ENCODE data around the gene REEP5. TPM values are rescaled to one million over a fixed set of nuclear protein-coding genes. Genes with fewer than 3 reads are reported as not detected.
"Not testable (repeated sequence)": the region's sequence is repeated elsewhere in the genome, so short reads cannot be mapped to it uniquely, and the experiment has no call there.

REEP5 gene
- total RNA-seq, 1 donor from 2014 or later = 84.8 TPM

DNA sequence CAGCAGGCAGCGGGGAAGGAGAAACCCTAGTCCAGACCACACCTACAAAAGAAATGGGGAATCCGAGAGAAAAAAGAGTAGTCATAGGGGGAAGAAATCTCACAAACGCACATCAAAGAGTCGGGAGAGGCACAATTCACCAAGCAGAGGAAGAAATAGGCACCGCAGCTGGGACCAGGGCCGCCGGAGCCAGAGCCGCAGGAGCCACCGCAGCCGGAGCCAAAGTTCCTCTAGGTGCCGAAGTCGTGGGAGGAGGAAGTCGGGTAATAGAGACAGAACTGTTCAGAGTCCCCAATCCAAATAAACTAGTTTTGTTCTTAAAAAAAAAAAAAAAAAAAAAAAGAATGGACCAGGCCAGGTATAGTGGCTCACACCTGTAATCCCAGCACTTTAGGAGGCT is 29.3 kb downstream of the REEP5 start:
- intact Hi-C loops (cut with micrococcal nuclease) = no loop called here

DNA sequence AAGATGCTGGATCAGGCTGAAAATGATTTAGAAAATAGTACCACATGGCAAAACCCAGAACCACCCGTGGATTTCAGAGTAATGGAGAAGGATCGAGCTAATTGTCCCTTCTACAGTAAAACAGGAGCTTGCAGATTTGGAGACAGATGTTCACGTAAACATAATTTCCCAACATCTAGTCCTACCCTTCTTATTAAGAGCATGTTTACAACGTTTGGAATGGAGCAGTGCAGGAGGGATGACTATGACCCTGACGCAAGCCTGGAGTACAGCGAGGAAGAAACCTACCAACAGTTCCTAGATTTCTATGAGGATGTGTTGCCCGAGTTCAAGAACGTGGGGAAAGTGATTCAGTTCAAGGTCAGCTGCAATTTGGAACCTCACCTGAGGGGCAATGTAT is 30.0 kb downstream of the REEP5 start:
- intact Hi-C loops (cut with micrococcal nuclease) = not testable (repeated sequence)

DNA sequence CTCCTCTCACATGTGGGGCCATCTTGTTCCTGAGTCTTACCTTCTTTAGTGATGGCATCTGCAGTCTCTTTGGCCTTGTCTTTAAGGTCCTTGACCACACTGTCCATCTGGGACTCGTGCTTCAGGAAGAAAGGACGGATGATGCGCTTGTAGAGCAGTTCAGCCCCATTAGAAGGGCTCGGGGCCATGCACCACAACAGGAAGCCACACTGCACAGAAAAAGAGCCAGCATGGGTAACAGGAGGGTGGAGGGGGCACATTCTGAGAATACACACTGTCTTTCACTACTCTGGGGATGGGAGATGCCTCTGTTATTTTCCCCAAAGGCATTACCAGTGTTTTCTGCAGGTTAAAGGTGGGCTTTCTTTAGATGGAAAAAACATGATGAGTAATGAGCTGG is 35.1 kb downstream of the REEP5 start:
- intact Hi-C loops (cut with micrococcal nuclease) = no loop called here

DNA sequence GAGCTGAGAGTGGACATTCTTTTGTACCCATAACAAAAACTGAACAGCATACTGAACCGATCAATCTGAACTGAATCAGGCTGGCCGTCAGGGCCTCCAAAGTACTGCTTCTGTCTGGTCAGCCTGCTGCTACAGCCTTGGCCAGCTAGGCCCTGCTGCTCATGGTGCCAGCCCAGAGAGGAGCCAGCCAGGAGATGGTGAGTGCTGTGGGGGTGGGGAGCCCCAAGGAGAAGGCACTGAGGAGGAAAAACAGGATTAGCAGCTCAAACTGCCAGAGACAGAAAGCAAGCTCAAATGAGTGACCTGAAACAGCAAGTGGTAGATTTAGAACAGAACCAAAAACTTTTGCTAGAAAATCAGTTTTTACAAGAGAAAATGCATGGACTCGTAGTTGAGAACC is 37.0 kb downstream of the REEP5 start:
- intact Hi-C loops (cut with micrococcal nuclease) = no loop called here

DNA sequence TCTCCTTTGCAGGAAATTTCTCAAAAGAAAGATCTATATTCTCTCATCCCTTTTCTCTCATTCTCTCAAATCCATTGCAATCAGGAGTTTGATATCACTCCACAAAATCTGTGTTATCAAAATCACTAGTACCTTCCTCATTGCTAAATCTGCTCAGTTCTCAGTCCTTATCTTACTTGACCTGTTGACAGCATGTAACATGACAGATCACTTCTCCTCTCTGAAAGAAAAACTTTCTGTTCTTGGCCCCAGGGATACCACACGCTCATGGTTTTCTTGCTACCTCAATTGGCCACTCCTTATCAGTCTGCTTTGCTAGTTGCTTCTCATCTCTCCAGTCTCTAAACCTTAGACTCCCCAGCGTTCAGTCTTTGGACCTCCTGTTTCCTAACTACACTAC is 38.8 kb downstream of the REEP5 start:
- intact Hi-C loops (cut with micrococcal nuclease) = no loop called here

DNA sequence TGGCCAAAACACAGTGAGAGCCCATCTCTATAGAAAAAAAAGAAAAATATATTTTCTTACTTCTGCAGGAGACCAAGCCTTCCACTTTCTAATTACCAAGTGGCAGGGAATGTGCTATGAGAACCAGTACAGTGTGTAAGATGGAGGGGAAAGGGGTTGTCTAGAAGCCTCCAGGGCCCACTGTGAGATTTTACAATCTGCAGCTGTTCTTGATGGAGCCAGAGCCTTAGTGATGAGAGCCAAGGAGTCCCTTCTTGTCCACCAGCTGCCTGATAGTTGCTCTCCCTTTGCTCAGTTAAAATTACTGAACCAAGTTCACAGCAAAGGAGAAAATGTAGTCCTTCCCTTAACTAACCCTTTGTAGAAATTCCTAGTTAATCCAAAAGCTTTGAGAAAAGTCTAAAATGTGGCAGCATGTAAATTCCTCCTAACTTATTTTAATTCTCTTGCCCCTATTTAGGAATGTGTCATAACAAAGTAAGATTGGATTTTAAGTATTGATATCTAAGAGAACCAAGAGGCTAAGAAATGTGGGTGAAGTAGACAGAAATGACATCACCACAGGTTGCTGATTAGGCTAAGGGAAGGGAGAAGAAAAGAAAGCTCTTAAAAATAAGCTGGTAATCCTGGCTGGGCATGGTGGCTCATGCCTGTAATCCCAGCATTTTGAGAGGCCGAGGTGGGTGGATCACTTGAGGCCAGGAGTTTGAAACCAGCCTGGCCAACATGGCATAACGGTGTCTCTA is 41.6 kb downstream of the REEP5 start:
- intact Hi-C loops (cut with micrococcal nuclease) = no loop called here

DNA sequence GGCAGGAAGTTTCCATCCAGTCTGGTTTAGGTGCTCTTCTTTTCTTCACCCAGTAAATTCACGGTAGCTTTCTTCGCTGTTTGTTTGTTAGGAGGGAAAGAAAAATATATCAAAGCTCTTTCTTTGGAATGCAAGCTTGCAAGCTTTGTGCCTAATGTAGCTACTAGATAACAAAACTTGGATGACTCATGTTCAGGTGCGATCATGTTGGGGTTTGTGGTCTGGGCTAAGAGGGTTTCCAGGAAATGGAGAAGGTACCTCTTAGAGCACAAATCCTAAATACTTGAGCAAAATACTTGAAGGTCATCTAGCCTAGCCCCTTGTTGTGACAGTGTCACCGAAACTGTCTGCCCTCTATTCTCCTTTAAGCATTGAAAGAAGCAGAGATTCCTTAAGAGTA is 43.3 kb downstream of the REEP5 start:
- intact Hi-C loops (cut with micrococcal nuclease) = loop anchor here (2.0 to 5.0 kb wide), 3 partner anchors 18 to 84 kb away; partner anchors contain the start of genes REEP5 and SRP19

DNA sequence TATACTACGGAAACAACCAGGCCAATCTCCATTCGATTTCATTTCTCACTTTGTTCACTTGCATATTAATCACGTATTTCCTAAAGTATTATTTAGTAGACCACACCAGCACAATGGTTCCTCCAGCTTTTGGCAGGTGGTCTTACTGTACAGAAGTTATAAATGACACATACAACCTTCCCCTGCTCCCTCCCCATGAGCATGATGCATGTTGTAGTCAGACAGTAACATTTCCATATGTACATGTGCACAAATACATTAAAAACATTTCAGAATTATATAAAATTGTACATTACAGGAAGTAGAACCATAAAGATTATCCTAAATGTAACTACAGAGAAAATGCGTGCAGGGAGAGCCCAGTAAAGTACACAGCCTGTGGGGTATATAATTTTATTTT is 43.9 kb downstream of the REEP5 start:
- intact Hi-C loops (cut with micrococcal nuclease) = loop anchor here (2.0 to 5.0 kb wide), 3 partner anchors 17 to 84 kb away; partner anchors contain the start of genes REEP5 and SRP19

DNA sequence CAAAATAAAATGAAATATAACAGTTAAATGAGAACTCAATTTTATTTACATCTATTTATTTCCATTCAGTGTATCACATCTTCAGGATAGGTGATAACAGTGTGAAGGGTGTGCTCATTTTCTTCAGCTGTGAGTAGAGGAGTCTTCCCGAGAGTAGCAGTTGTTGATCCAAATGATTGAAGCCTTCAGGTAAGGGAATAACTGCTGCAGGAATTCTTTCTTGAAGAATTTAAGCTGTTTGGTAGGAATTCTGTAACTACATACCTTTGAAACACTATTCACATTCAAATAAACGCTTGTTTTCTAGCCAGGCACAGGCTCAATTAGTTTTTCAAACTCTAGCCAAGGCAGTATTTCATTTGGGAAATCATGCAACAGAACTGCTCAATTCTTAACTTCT is 45.7 kb downstream of the REEP5 start:
- intact Hi-C loops (cut with micrococcal nuclease) = loop anchor here (5.0 kb wide), 1 partner anchor 86 kb away; no protein-coding TSS in a partner anchor

DNA sequence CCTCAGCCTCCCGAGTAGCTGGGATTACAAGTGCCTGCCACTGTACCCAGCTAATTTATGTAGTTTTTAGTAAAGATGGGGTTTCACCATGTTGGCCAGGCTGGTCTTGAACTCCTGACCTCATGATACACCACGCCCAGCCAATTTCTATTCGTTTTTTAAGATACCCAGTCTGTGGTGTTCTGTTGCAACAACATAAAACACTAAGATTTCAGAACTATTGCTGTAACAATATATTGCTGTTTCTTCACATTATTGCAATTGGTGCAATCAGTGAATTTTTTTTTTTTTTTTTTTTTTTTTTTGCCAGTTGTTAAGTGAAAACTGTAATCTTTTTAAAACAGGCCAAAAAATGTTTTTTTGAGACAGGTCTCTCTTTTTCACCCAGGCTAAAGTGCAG is 51.1 kb downstream of the REEP5 start:
- intact Hi-C loops (cut with micrococcal nuclease) = no loop called here

DNA sequence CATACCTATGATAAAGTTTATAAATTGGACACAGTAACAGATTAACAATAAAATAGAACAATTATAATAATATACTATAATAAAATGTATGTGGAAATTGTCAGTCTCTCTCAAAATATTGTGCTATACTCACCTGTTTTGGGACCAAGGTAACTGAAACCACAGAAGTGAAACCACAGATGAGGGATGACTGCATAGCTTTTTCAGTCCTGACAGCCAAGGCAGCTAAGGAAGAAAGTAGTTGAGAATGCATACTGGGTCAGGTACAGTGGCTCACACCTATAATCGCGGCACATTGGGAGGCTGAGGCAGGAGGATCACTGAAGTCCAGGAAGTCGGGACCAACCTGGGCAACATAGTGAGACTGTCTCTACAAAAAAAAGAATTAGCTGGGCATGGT is 52.1 kb downstream of the REEP5 start:
- intact Hi-C loops (cut with micrococcal nuclease) = no loop called here

DNA sequence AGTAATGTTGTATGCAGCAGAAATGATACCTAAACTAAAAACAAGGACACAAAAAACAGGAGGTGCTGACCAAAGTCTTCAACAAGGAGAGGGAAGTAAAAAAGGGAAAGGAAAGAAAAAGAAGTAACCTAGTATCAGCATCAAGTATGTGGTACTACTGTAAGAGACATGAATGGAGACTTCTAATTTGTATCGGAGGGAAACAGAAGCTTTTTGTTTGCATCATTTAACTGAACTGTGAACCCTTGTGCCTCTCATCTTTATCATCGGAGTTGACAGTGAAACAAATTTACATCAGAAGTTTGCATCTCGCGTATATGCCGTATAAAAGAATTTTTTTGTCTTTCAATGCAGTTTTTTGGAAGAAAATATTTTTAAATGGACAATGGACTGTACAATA is 54.6 kb downstream of the REEP5 start:
- intact Hi-C loops (cut with micrococcal nuclease) = no loop called here

DNA sequence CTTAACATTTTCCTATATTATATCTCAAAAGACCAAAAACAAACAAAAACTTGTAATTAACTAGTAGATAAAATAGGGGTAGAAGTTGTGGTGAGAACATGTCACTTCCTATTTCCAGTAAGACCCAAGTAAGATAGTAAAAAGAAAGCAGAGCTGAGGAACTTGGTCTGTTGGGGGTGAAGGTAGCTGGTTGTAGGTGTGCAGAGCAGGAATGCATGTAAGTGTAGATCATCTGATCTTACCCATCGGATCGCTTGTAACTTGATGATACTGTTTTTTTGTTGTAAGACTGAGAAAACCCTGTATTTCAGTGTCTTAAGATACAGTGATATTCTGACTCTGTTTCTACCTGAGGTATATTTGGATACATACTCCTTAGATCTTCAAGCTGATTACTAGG is 55.3 kb downstream of the REEP5 start:
- intact Hi-C loops (cut with micrococcal nuclease) = no loop called here

DNA sequence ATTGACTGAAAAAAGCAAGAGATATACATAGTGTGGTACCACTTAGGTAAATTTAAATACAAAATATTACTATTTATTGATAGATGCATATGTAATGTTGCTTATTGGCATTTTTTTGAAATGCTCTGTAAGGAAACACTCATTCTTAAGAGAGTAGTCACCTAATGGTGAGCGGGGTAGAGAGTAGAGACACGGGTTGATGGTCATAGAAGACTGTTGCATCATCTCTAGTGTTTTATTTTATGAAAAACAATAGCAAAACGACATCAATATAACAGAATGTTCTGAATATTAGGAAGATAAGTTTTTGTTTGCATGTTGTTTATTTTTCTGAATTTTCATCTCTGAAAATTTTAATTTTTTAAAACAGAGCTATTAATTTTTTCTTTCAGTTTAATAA is 56.9 kb downstream of the REEP5 start:
- intact Hi-C loops (cut with micrococcal nuclease) = no loop called here

DNA sequence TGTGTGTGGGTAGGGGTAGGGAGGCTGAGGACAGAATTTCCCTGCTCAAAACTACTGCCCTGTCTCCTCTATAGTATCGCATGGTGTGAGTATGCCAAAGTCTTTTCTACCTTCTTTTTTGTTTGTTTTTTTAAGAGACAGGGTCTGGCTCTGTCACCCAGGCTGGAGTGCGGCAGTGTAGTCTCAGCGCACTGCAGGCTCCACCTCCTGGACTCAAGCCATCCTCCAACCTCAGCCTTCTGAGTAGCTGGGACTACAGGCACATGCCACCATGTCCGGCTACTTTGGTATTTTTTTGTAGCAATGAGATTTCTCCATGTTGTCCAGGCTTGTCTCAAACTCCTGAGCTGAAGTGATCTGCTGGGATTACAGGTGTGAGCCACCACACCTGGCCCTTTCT is 58.5 kb downstream of the REEP5 start:
- intact Hi-C loops (cut with micrococcal nuclease) = no loop called here

DNA sequence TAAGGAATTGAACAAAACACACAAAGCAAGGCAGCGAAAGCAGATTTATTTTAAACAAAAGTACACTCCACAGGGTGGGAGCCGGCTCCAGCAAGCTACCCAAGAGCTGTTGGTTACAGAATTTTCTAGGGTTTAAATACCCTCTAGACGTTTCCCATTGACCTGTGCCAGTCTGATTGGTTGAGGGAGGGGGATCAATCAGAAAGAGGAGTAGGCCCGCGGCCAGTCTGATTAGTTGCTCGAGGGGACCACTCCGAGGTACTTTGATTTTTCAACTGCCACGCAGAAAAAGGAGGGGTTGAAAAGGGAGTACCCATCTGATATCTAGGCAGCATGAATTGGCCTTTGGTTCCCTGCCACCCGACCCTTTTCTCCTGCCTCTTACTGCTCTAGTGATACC is 59.9 kb downstream of the REEP5 start:
- intact Hi-C loops (cut with micrococcal nuclease) = no loop called here

DNA sequence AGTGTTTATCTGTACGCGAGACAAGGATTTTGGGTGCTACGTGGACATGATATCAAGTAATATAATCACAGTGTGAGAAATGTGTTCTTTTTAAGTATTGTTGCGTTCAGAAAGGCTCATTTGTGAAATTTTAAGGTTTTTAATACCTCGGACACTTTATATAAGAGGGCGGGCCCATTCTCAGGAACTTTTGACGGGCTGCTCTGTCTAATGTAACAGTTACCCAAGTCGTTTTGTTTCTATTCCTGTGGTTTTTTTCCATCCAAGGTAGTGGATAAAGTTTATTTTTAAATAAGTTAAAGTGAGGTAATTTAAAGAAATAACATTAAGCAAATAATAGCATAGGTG is 60.4 kb downstream of the REEP5 start:
- intact Hi-C loops (cut with micrococcal nuclease) = loop anchor here (1.0 to 2.0 kb wide), 6 partner anchors 17 to 701 kb away; partner anchors contain the start of genes DCP2 and REEP5

DNA sequence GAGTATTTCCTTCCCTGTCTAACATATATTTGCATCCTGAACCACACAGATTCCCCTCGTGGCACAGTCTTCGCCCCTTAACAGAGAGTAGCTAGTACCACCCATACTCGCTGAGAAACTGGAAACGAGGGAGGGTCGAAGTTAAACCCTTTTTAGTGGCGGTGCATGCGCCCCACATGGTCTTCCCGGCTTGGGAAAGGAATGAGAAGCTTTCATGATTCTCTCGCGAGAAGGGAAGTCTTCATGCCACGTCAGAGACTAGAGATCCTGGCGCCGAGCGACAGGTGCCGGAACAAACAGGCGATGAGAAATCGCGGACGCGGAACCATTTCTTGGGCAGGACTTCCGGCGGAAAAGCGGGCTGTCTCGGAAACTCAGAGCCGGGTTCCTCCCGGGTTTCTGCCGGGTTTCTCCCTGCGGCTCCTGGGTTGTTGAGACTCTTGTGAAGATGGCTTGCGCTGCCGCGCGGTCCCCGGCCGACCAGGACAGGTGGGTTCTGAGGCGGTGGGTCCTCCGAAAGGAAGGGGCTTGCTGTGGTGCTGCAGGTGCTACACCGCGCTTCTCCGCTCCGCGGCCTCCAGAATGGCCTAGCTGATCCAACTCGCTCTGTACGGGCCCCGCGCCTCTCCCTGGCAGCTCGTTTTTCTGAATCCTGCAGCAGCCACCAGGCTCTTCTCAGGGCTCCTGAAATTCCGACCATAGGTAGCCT is 60.9 kb downstream of the REEP5 start, which contains the start of gene SRP19:
Gene SRP19, plus strand, starts transcription at position 359 of the 709 bp plus-strand sequence. Its CDS starts 90 bp downstream, at position 449.
- intact Hi-C loops (cut with micrococcal nuclease) = loop anchor here (1.0 to 2.0 kb wide), 6 partner anchors 18 to 701 kb away; partner anchors contain the start of genes DCP2 and REEP5

DNA sequence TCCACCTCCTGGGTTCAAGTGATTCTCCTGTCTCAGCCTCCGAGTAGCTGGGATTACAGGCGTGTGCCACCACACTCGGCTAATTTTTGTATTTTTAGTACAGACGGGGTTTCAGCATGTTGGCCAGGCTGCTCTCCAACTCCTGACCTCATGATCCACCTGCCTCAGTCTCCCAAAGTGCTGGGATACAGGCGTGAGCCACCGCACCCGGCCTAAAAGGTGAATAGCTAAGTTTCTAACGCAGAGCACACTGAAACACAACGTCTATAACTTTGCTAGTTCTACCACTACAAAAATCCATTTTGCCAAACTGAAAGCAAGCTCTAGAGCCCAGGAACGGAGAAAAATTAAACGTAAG is 61.5 kb downstream of the REEP5 start:
- intact Hi-C loops (cut with micrococcal nuclease) = loop anchor here (2.0 kb wide), 1 partner anchor 18 kb away; no protein-coding TSS in a partner anchor

DNA sequence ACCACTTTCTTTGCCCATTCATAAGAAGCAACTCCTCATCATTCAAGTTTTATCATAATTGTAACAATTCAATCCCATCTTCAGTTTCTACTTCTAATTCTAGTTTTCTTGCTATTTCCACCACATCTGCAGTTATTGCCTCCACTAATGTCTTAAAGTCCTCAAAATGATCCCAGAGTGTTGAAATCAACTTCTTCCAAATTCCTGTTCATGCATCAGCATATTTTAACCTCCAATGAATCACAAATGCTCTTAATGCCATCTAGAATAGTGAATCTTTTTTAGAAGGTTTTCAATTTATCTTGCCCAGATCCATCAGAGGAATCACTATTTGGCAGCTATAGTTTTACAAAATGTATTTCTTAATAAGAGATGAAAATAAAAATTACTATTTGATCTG is 64.2 kb downstream of the REEP5 start:
- intact Hi-C loops (cut with micrococcal nuclease) = no loop called here

DNA sequence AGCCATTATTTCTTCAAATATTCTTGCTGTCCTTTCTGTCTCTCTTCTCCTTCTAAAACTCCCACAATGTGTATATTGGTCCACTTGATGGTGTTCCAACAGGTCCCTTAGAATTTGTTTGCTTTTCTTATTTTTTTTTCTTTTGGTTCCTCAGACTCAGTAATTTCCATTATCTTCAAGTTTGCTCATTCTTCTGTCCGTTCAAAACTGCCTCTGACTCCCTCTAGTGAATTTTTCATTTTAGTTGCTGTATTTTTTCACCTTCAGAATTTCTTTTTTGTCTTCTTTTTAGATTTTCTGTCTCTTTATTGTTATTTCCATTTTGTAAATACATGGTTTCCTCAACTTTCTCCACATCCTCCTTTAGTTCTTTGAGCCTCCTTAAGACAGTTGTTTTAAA is 67.4 kb downstream of the REEP5 start:
- intact Hi-C loops (cut with micrococcal nuclease) = no loop called here

DNA sequence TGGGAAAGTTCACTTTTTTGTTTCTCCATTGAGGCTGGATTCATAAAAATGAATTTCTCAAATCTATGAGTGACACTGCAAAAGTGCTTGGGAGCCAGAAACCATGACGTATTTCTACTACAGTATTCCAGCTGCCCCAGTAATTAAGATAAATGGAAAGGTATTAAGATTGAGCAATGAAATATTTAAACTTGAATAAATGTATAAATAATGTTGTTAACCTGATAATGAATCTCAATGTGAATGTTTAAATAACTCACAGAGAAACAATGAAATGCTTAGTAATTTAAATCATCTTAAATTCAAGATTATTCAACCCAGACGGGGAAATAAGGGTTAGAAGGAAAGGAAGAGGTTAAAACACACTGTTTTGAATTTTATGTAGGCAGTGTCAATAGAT is 72.1 kb downstream of the REEP5 start:
- intact Hi-C loops (cut with micrococcal nuclease) = loop anchor here (5.0 kb wide), 1 partner anchor 93 kb away; no protein-coding TSS in a partner anchor
